OCI-M1 (cell line): ENCODE measurements around the gene XIRP1.

Experiments
- DNase-seq: peaks from one replicate; lab custom pipeline; 2025; lab: John Stamatoyannopoulos, UW

XIRP1 gene

GRCh38 chr3:39208463-39209055 is 16.2 kb upstream of the XIRP1 start:
- DNase-seq, result peak; percentile 89

GRCh38 chr3:39207361-39208186 is 15.2 kb upstream of the XIRP1 start:
- DNase-seq, result peak; percentile 40

- no peak for DNase-seq
Measured at GRCh38 chr3:39205919-39206516, 13.6 kb upstream of the XIRP1 start.

- DNase-seq, result no peak
Measured at GRCh38 chr3:39205131-39205530, 12.7 kb upstream of the XIRP1 start.

GRCh38 chr3:39203860-39204259 is 11.5 kb upstream of the XIRP1 start:
- DNase-seq, result no peak

GRCh38 chr3:39203402-39203801 is 11.0 kb upstream of the XIRP1 start:
- no peak for DNase-seq

- peak; percentile 87 for DNase-seq
Measured at GRCh38 chr3:39202094-39202493, 9.7 kb upstream of the XIRP1 start.

GRCh38 chr3:39196671-39197356 is 4.4 kb upstream of the XIRP1 start:
- DNase-seq, result no peak

GRCh38 chr3:39196034-39196433 is 3.6 kb upstream of the XIRP1 start:
- DNase-seq, result no peak

GRCh38 chr3:39193391-39193790 is 996 bp upstream of the XIRP1 start:
- no peak for DNase-seq

GRCh38 chr3:39191773-39192172 is 622 bp downstream of the XIRP1 start:
- DNase-seq, result no peak

- DNase-seq, result no peak
Measured at GRCh38 chr3:39191111-39191510, 1.3 kb downstream of the XIRP1 start.

- no peak for DNase-seq
Measured at GRCh38 chr3:39190281-39191025, 1.9 kb downstream of the XIRP1 start.

GRCh38 chr3:39189959-39190269 is 2.5 kb downstream of the XIRP1 start:
- peak; percentile 85 for DNase-seq

GRCh38 chr3:39189150-39189958 is 3.0 kb downstream of the XIRP1 start:
- no peak for DNase-seq

- no peak for DNase-seq
Measured at GRCh38 chr3:39188271-39189149, 3.9 kb downstream of the XIRP1 start.

GRCh38 chr3:39187372-39188155 is 4.8 kb downstream of the XIRP1 start:
- DNase-seq, result no peak

GRCh38 chr3:39186692-39187151 is 5.7 kb downstream of the XIRP1 start:
- no peak for DNase-seq

GRCh38 chr3:39185959-39186691 is 6.3 kb downstream of the XIRP1 start:
- no peak for DNase-seq
